Fibroblast of lung (primary cell): Measurements from ENCODE around the gene ZNF507.

Experiments used
- EZH2 ChIP-seq: IDR thresholded peaks from 2 replicates; pipeline ENCODE4 v1.5.1; 2012; ENCODE audit warnings: low read length, control low read depth, mild to moderate bottlenecking; ENCODE audit errors: missing control alignments
- TF ChIP-seq, protein P1 (sequence below), 2 donors: IDR thresholded peaks in 1 of 2; conservative IDR thresholded peaks in 1 of 2; 1 replicate in 1 of 2; 2 replicates in 1 of 2; pipeline ENCODE4 v1.5.1; 2011 to 2012; ENCODE audit warnings: low read length in 2 of 2, control low read depth in 1 of 2, inconsistent platforms in 1 of 2, low read depth in 1 of 2, mild to moderate bottlenecking in 1 of 2

DNA sequence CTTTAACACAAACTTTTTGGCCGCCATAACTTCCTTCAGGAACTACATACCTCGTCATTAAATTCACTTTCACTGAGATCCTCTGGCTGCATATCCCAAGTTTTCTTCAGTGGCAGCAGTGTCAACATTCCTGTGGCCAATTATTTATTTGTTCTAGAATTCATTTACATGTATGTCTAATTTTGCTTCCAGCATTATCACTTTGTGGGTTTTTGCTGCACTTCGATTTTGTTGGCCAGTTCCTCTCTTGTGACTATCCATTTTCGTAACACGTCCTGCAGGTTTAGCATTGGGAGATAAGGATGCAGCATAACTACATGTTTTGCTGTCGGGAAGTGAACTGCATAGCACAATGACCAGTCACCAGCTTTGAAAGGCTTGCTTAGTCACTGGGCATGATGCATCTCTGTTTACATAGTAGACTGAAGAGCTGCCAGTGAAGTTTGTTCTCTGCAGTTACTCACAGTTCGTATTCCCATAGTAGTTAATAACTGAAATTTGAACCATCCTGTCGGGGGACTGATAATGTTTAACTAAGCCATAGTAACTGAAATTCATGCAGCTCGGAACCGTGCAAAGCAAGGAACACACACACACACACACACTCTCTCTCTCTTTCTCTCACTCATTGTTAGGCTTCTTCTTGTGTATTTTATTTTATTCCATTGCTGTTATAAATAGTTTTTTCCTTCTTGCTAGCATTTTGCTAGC, 28.3 kb downstream of the ZNF507 start:
- TF ChIP-seq, protein P1, sequence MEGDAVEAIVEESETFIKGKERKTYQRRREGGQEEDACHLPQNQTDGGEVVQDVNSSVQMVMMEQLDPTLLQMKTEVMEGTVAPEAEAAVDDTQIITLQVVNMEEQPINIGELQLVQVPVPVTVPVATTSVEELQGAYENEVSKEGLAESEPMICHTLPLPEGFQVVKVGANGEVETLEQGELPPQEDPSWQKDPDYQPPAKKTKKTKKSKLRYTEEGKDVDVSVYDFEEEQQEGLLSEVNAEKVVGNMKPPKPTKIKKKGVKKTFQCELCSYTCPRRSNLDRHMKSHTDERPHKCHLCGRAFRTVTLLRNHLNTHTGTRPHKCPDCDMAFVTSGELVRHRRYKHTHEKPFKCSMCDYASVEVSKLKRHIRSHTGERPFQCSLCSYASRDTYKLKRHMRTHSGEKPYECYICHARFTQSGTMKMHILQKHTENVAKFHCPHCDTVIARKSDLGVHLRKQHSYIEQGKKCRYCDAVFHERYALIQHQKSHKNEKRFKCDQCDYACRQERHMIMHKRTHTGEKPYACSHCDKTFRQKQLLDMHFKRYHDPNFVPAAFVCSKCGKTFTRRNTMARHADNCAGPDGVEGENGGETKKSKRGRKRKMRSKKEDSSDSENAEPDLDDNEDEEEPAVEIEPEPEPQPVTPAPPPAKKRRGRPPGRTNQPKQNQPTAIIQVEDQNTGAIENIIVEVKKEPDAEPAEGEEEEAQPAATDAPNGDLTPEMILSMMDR (conservative IDR thresholded peaks at IDR 0.05 in 1 of 2, IDR thresholded peaks at IDR 0.05 in 1 of 2; ENCODE audit: low read depth in 1 of 2, low read length in 2 of 2): no peak
- TF ChIP-seq EZH2: no peak
